Measurements from ENCODE around the gene PTPRM.

PTPRM gene

GRCh38 chr18:7871560-7872456 lies 304.7 kb downstream of the PTPRM start:
- DNase-seq, result no peak

- no peak for DNase-seq
These were observed 305.5 kb downstream of the PTPRM start for GRCh38 chr18:7872569-7872968.

- no peak for DNase-seq
These were observed 306.2 kb downstream of the PTPRM start for GRCh38 chr18:7873316-7873715.

- DNase-seq, result no peak
These were observed 309.4 kb downstream of the PTPRM start for GRCh38 chr18:7876354-7877104.

- no peak for DNase-seq
These were observed 310.5 kb downstream of the PTPRM start for GRCh38 chr18:7877609-7878008.

GRCh38 chr18:7878265-7879211 lies 311.4 kb downstream of the PTPRM start:
- no peak for DNase-seq

GRCh38 chr18:7879717-7880116 lies 312.6 kb downstream of the PTPRM start:
- no peak for DNase-seq

GRCh38 chr18:7885865-7886264 lies 318.7 kb downstream of the PTPRM start:
- DNase-seq, result no peak

- no peak for DNase-seq
These were observed 319.3 kb downstream of the PTPRM start for GRCh38 chr18:7886436-7886835.

GRCh38 chr18:7889515-7889914 lies 322.4 kb downstream of the PTPRM start:
- no peak for DNase-seq

GRCh38 chr18:7890075-7890474 lies 323.0 kb downstream of the PTPRM start:
- DNase-seq, result no peak

- DNase-seq, result no peak
These were observed 325.4 kb downstream of the PTPRM start for GRCh38 chr18:7892556-7892955.

- no peak for DNase-seq
These were observed 327.5 kb downstream of the PTPRM start for GRCh38 chr18:7894592-7894991.

- no peak for DNase-seq
These were observed 328.2 kb downstream of the PTPRM start for GRCh38 chr18:7895346-7895745.

GRCh38 chr18:7896161-7896560 lies 329.0 kb downstream of the PTPRM start:
- no peak for DNase-seq

GRCh38 chr18:7896805-7897518 lies 329.8 kb downstream of the PTPRM start:
- DNase-seq, result no peak

- no peak for DNase-seq
These were observed 331.1 kb downstream of the PTPRM start for GRCh38 chr18:7898181-7898580.

GRCh38 chr18:7899078-7899477 lies 332.0 kb downstream of the PTPRM start:
- no peak for DNase-seq

GRCh38 chr18:7900091-7900490 lies 333.0 kb downstream of the PTPRM start:
- no peak for DNase-seq

GRCh38 chr18:7901657-7902056 lies 334.5 kb downstream of the PTPRM start:
- DNase-seq, result no peak

- no peak for DNase-seq
These were observed 335.3 kb downstream of the PTPRM start for GRCh38 chr18:7902399-7902839.

- no peak for DNase-seq
These were observed 337.4 kb downstream of the PTPRM start for GRCh38 chr18:7904529-7904928.
